HEK293 (cell line): ENCODE results near the gene WDR43.
A peak's percentile ranks its signal among the peaks of the same experiment; 100 is the strongest.

ENCODE experiments used
- CTCF ChIA-PET: fragments of 350-600 bp; formaldehyde crosslinking; extraction: SDS; loops from one replicate; lab custom pipeline; 2021; ENCODE audit warnings: antibody characterized with exemption; lab: Yijun Ruan, JAX
- POLR2A ChIA-PET: fragments of 300-600 bp; formaldehyde crosslinking; extraction: SDS; loops from one replicate; lab custom pipeline; 2020; ENCODE audit warnings: antibody characterized with exemption, inconsistent platforms; lab: Yijun Ruan, JAX
- H3K27ac ChIP-seq: fragments of 200-500 bp; sonication (Bioruptor generic); 2 replicates; pipeline ENCODE4 v1.5.1; 2014; ENCODE audit warnings: low read depth, low read length, control low read depth, inconsistent platforms; ENCODE audit errors: extremely low read depth
- H3K36me3 ChIP-seq, 2 experiments: fragments of 200-500 bp in 1 of 2; sonication (Bioruptor generic) in 1 of 2; 1 replicate in 1 of 2; 2 replicates in 1 of 2; pipeline ENCODE4 v1.5.1; 2014 to 2017; ENCODE audit warnings: inconsistent platforms in 2 of 2, low read length in 2 of 2; ENCODE audit not compliant: control insufficient read depth in 2 of 2, insufficient read depth in 1 of 2
- H3K4me1 ChIP-seq: fragments of 200-500 bp; sonication (Bioruptor generic); 2 replicates; pipeline ENCODE4 v1.5.1; 2014; ENCODE audit warnings: mild to moderate bottlenecking, low read length, inconsistent platforms; ENCODE audit not compliant: control insufficient read depth, insufficient read depth
- H3K4me3 ChIP-seq: 2 replicates; pipeline ENCODE4 v1.5.1; 2011; ENCODE audit warnings: low read depth, mild to moderate bottlenecking, control low read depth, low read length, moderate library complexity
- H3K9me3 ChIP-seq: fragments of 200-500 bp; sonication (Bioruptor generic); 2 replicates; pipeline ENCODE4 v1.5.1; 2014; ENCODE audit warnings: low read depth, low read length, inconsistent platforms; ENCODE audit not compliant: control insufficient read depth, insufficient read depth
- CTCF ChIP-seq: fragments of 450-650 bp; formaldehyde crosslinking; IDR thresholded peaks from 2 replicates; pipeline ENCODE4 v1.5.1; 2016; ENCODE audit warnings: missing biosample characterization, missing genetic modification characterization
- KLF9 ChIP-seq: fragments of 450-650 bp; formaldehyde crosslinking; IDR thresholded peaks from 2 replicates; pipeline ENCODE4 v1.5.1; 2016; ENCODE audit warnings: missing biosample characterization, missing genetic modification characterization, low read depth
- PRDM1 ChIP-seq: fragments of 450-650 bp; formaldehyde crosslinking; IDR thresholded peaks from 2 replicates; pipeline ENCODE4; 2016; ENCODE audit warnings: missing biosample characterization, missing genetic modification characterization
- REST ChIP-seq: fragments of 450-650 bp; formaldehyde crosslinking; IDR thresholded peaks from 2 replicates; pipeline ENCODE4 v1.5.1; 2016; ENCODE audit warnings: missing biosample characterization, missing genetic modification characterization
- ZNF10 ChIP-seq: fragments of 450-650 bp; formaldehyde crosslinking; IDR thresholded peaks from 2 replicates; pipeline ENCODE4 v1.5.1; 2017; ENCODE audit warnings: missing biosample characterization, missing genetic modification characterization
- ZNF132 ChIP-seq: fragments of 450-650 bp; formaldehyde crosslinking; IDR thresholded peaks from 2 replicates; pipeline ENCODE4 v1.5.1; 2017; ENCODE audit warnings: missing biosample characterization, missing genetic modification characterization, borderline replicate concordance
- ZNF239 ChIP-seq: fragments of 450-650 bp; formaldehyde crosslinking; IDR thresholded peaks from 2 replicates; pipeline ENCODE4 v1.5.1; 2016; ENCODE audit warnings: missing biosample characterization, missing genetic modification characterization
- ZNF26 ChIP-seq: fragments of 450-650 bp; formaldehyde crosslinking; IDR thresholded peaks from 2 replicates; pipeline ENCODE4 v1.5.1; 2016; ENCODE audit warnings: missing biosample characterization, missing genetic modification characterization
- ZNF280C ChIP-seq: fragments of 450-650 bp; formaldehyde crosslinking; IDR thresholded peaks from 2 replicates; pipeline ENCODE4 v1.5.1; 2016; ENCODE audit warnings: missing biosample characterization, missing genetic modification characterization
- ZNF394 ChIP-seq: fragments of 450-650 bp; formaldehyde crosslinking; IDR thresholded peaks from 2 replicates; pipeline ENCODE4 v1.5.1; 2016; ENCODE audit warnings: missing biosample characterization, missing genetic modification characterization, mild to moderate bottlenecking, moderate library complexity, borderline replicate concordance
- ZNF423 ChIP-seq: fragments of 450-650 bp; formaldehyde crosslinking; IDR thresholded peaks from 2 replicates; pipeline ENCODE4 v1.5.1; 2016; ENCODE audit warnings: missing biosample characterization, missing genetic modification characterization
- ZNF645 ChIP-seq: fragments of 450-650 bp; formaldehyde crosslinking; IDR thresholded peaks from 2 replicates; pipeline ENCODE4; 2016; ENCODE audit warnings: missing biosample characterization, missing genetic modification characterization
- ZNF654 ChIP-seq: fragments of 450-650 bp; formaldehyde crosslinking; IDR thresholded peaks from 2 replicates; pipeline ENCODE4 v1.5.1; 2016; ENCODE audit warnings: low read depth, missing biosample characterization, missing genetic modification characterization

WDR43 gene

GRCh38 chr2:28950941-28951630 is 56.6 kb downstream of the WDR43 start (continued):
- no peak for TF ChIP-seq ZNF280C (tag by site-specific recombination)

- H3K4me3 ChIP-seq: no peak overlapping the region
- ChIA-PET CTCF (interaction anchor here (0.6 kb wide), 1 partner anchor 987 kb away, joined by 3 read pairs; no protein-coding TSS in a partner anchor), POLR2A (no interaction called here)
- no peak for TF ChIP-seq ZNF132 (tag by site-specific recombination)
- no peak for TF ChIP-seq PRDM1 (tag by site-specific recombination)
- no peak for TF ChIP-seq ZNF239 (tag by site-specific recombination)
- TF ChIP-seq ZNF423 (tag by site-specific recombination): no peak
- no peak for TF ChIP-seq ZNF645 (tag by site-specific recombination)
- no peak for TF ChIP-seq ZNF10 (tag by site-specific recombination)
- no peak for TF ChIP-seq REST (tag by site-specific recombination)
- TF ChIP-seq ZNF394 (tag by site-specific recombination): no peak
- TF ChIP-seq KLF9 (tag by site-specific recombination): no peak
- H3K27ac ChIP-seq: no peak overlapping the region
- no peaks in the 10 kb centered on the region for H3K9me3 ChIP-seq
- H3K4me1 ChIP-seq: no peaks in the 10 kb centered on the region
- H3K36me3 ChIP-seq: peaks cover 13 to 24% of the 10 kb centered on the region in 2 experiments
Measured at GRCh38 chr2:28951910-28952835, 57.7 kb downstream of the WDR43 start.

GRCh38 chr2:28952836-28953211 is 58.4 kb downstream of the WDR43 start:
- peaks cover 13 to 20% of the 10 kb centered on the region in 2 experiments for H3K36me3 ChIP-seq
- no peak for TF ChIP-seq ZNF26 (tag by site-specific recombination)
- TF ChIP-seq ZNF645 (tag by site-specific recombination): no peak
- 0 out of 2 replicates have a peak, but pooled peaks have one; percentile 16 for TF ChIP-seq CTCF (tag by site-specific recombination)
- peak; percentile 28 for TF ChIP-seq ZNF654 (tag by site-specific recombination)
- TF ChIP-seq, all 188 proteins: peak for 2
- Histone ChIP-seq H3K4me3 (no peak overlapping the region), H3K4me1 (no peaks in the 10 kb centered on the region), H3K27ac (no peak overlapping the region), H3K9me3 (no peaks in the 10 kb centered on the region)
- POLR2A ChIA-PET: no interaction called here
- CTCF ChIA-PET: no interaction called here
